HepG2 (cell line): ENCODE data around the gene UQCRC1. TPM values are rescaled to one million over a fixed set of nuclear protein-coding genes. Genes with fewer than 3 reads are reported as not detected.

Experiments
- ATAC-seq: fragments of 200-7000 bp; cut with Tn5 transposase; 3 replicates; pipeline ENCODE4 v1.9.1; 2020; ENCODE audit warnings: mild to moderate bottlenecking, moderate library complexity
- BruUV-seq: library from RNA; stranded (reverse); fragments of 400-500 nt; replicated peaks from 2 replicates; lab custom pipeline; 2021; lab: Mats Ljungman, UMichigan
- CTCF ChIA-PET: fragments of 300-600 bp; formaldehyde crosslinking; extraction: SDS; loops from one replicate; lab custom pipeline; 2021; ENCODE audit warnings: low total read pairs, inconsistent platforms, low intra/inter-chr PET ratio; lab: Yijun Ruan, JAX
- POLR2A ChIA-PET: fragments of 350-600 bp; sonication (Branson Sonifier 250); formaldehyde crosslinking; loops from one replicate; lab custom pipeline; 2020; ENCODE audit warnings: antibody characterized with exemption, inconsistent platforms; lab: Yijun Ruan, JAX
- DNase-seq: peaks from one replicate; pipeline ENCODE4 v3.0.0-alpha.2; 2015; ENCODE audit warnings: low spot score
- FAIRE-seq: peaks from 3 replicates; lab custom pipeline; 2011; peaks lifted over from hg19 to GRCh38; lab: Jason Lieb, UNC
- H2AFZ ChIP-seq: one replicate; pipeline ENCODE4 v1.6.1; 2011; ENCODE audit warnings: low read length, inconsistent platforms
- H3K27ac ChIP-seq: fragments of 300-600 bp; 3 replicates; pipeline ENCODE4 v1.8.0; 2011; ENCODE audit warnings: mixed run types, mild to moderate bottlenecking, mixed read lengths, low read length, inconsistent platforms; ENCODE audit not compliant: insufficient read depth; ENCODE audit errors: extremely low read length
- H3K27me3 ChIP-seq, 2 experiments: fragments of 200-600 bp in 1 of 2; 2 replicates in 1 of 2; 3 replicates in 1 of 2; pipeline versions ENCODE4 v1.6.0 to v1.8.0; 2011; ENCODE audit warnings: low read length in 2 of 2, mild to moderate bottlenecking in 2 of 2, moderate library complexity in 2 of 2, inconsistent platforms in 1 of 2; ENCODE audit not compliant: insufficient read depth in 2 of 2, control insufficient read depth in 1 of 2
- H3K36me3 ChIP-seq, 2 experiments: fragments of 200-600 bp in 1 of 2; replicated peaks in 1 of 2; 2 replicates in 1 of 2; 3 replicates in 1 of 2; pipeline versions ENCODE4 v1.5.1 to v1.8.0; 2011; ENCODE audit warnings: low read length in 2 of 2, inconsistent platforms in 1 of 2; ENCODE audit not compliant: insufficient read depth in 2 of 2, control insufficient read depth in 1 of 2
- H3K4me1 ChIP-seq: 2 replicates; pipeline ENCODE4 v1.5.1; 2012; ENCODE audit warnings: low read length, inconsistent platforms; ENCODE audit not compliant: insufficient read depth
- H3K4me2 ChIP-seq: 2 replicates; pipeline ENCODE4 v1.6.0; 2011; ENCODE audit warnings: low read depth, low read length, inconsistent platforms
- H3K4me3 ChIP-seq, 3 experiments: fragments of 200-600 bp in 1 of 3; sonication (generic), shearing (Covaris generic) in 1 of 3; replicated peaks in 1 of 3; 2 replicates each; pipeline ENCODE4 v1.5.1; 2011 to 2016; ENCODE audit warnings: low read length in 3 of 3, inconsistent platforms in 2 of 3, low read depth in 2 of 3, mild to moderate bottlenecking in 2 of 3, control low read depth in 1 of 3, mixed read lengths in 1 of 3; ENCODE audit not compliant: insufficient read depth in 1 of 3
- H3K79me2 ChIP-seq: one replicate; pipeline ENCODE4 v1.6.1; 2011; ENCODE audit warnings: low read length, inconsistent platforms; ENCODE audit not compliant: insufficient read depth
- H3K9ac ChIP-seq: 2 replicates; pipeline ENCODE4 v1.6.0; 2011; ENCODE audit warnings: mild to moderate bottlenecking, low read depth, low read length, inconsistent platforms; ENCODE audit not compliant: insufficient read depth
- H3K9me3 ChIP-seq: 2 replicates; pipeline ENCODE4 v1.5.1; 2012; ENCODE audit warnings: mild to moderate bottlenecking, low read length
- H4K20me1 ChIP-seq: 2 replicates; pipeline ENCODE4 v1.6.0; 2011; ENCODE audit warnings: inconsistent platforms, mild to moderate bottlenecking, low read length, moderate library complexity; ENCODE audit not compliant: insufficient read depth
- HOXA5 ChIP-seq: sonication (generic); formaldehyde crosslinking; IDR thresholded peaks from 2 replicates; pipeline ENCODE4 v1.4.0; 2020; ENCODE audit warnings: missing genetic modification reagents
- RFX1 ChIP-seq: fragments of 450-650 bp; IDR thresholded peaks from 2 replicates; pipeline ENCODE4 v1.6.1; 2017
- SAFB2 ChIP-seq: sonication (generic); formaldehyde crosslinking; IDR thresholded peaks from 2 replicates; pipeline ENCODE4 v1.5.1; 2020; ENCODE audit warnings: missing genetic modification reagents, low read depth, mild to moderate bottlenecking, borderline replicate concordance
- SYNCRIP ChIP-seq: fragments of 200-400 bp; formaldehyde crosslinking; IDR thresholded peaks from 2 replicates; pipeline ENCODE4 v1.6.1; 2018; ENCODE audit warnings: mild to moderate bottlenecking, low read depth, low read length; ENCODE audit not compliant: insufficient read depth
- TBL1XR1 ChIP-seq: fragments of 150-350 bp; IDR thresholded peaks from 2 replicates; pipeline ENCODE4 v1.6.1; 2014; ENCODE audit warnings: borderline replicate concordance, low read length; ENCODE audit not compliant: partially characterized antibody
- ZMYM4 ChIP-seq: sonication (generic); formaldehyde crosslinking; IDR thresholded peaks from 2 replicates; pipeline ENCODE4 v1.8.1; 2023; ENCODE audit warnings: mild to moderate bottlenecking, missing genetic modification reagents
- ZNF329 ChIP-seq: sonication (generic); formaldehyde crosslinking; IDR thresholded peaks from 2 replicates; pipeline ENCODE4 v1.9.0; 2021; ENCODE audit warnings: low read depth, mild to moderate bottlenecking, missing genetic modification reagents
- ZNF513 ChIP-seq: sonication (generic); formaldehyde crosslinking; conservative IDR thresholded peaks from 2 replicates; pipeline ENCODE4 v1.5.0; 2020; ENCODE audit warnings: missing genetic modification reagents
- ZNF761 ChIP-seq: sonication (generic); formaldehyde crosslinking; conservative IDR thresholded peaks from 2 replicates; pipeline ENCODE4 v1.4.0; 2020; ENCODE audit warnings: mild to moderate bottlenecking, missing genetic modification reagents
- WGBS: methylation state at CpG from one replicate; pipeline ENCODE4 v1.1.6; 2017; ENCODE audit warnings: low lambda C conversion rate; 5-methylcytosine and 5-hydroxymethylcytosine counted together
- in situ Hi-C: cut with HindIII; loops from 2 replicates; pipeline ENCODE4 v1.10.0; 2017; ENCODE audit warnings: low pct_unique_long_range_greater_than_20kb; ENCODE audit not compliant: extremely low pct_ligation_motif_present
- intact Hi-C: fragments of 100-400 bp; cut with micrococcal nuclease; formaldehyde crosslinking; loops from one replicate; pipeline ENCODE4 v1.10.0; 2022; ENCODE audit not compliant: unreplicated experiment
- polyA plus RNA-seq, 8 experiments: library from polyadenylated mRNA; depleted of rRNA in 3 of 8; stranded (reverse) in 7 of 8; unstranded in 1 of 8; fragments of >200 nt; fragmentation: Illumina TruSeq in 4 of 8; extraction: Trizol in 4 of 8; gene quantifications; 2 replicates each; pipeline versions ENCODE4 v1.2.1 to v1.2.3, GENCODE V29; 2011 to 2016; ENCODE audit warnings: low read depth in 4 of 8, missing spikeins in 1 of 8, mixed read lengths in 1 of 8; ENCODE audit not compliant: insufficient read depth in 1 of 8
- total RNA-seq, 5 experiments: library from RNA; depleted of rRNA; stranded (reverse); fragments of >200 nt; fragmentation: Illumina TruSeq; extraction: Trizol; gene quantifications; 2 replicates each; pipeline ENCODE4 v1.2.3, GENCODE V29; 2016; ENCODE audit warnings: low read depth in 1 of 5
- TF ChIP-seq, protein P1 (sequence below): sonication (generic); formaldehyde crosslinking; IDR thresholded peaks from 2 replicates; pipeline ENCODE4 v1.4.0; 2020; ENCODE audit warnings: missing genetic modification reagents
- TF ChIP-seq, protein P2 (sequence below): sonication (generic); formaldehyde crosslinking; IDR thresholded peaks from 2 replicates; pipeline ENCODE4 v1.9.0; 2021; ENCODE audit warnings: missing genetic modification reagents, mild to moderate bottlenecking, borderline replicate concordance
- TF ChIP-seq, protein P3 (sequence below): sonication (generic); formaldehyde crosslinking; IDR thresholded peaks from 2 replicates; pipeline ENCODE4 v1.4.0; 2020; ENCODE audit warnings: missing genetic modification reagents, mild to moderate bottlenecking, borderline replicate concordance

The UQCRC1 gene
- total and polyA plus RNA-seq, 2 of the 13 experiments (the other 11 are each of a cell fraction or from before 2014, with no cell fraction given) = 316 to 680 TPM

DNA sequence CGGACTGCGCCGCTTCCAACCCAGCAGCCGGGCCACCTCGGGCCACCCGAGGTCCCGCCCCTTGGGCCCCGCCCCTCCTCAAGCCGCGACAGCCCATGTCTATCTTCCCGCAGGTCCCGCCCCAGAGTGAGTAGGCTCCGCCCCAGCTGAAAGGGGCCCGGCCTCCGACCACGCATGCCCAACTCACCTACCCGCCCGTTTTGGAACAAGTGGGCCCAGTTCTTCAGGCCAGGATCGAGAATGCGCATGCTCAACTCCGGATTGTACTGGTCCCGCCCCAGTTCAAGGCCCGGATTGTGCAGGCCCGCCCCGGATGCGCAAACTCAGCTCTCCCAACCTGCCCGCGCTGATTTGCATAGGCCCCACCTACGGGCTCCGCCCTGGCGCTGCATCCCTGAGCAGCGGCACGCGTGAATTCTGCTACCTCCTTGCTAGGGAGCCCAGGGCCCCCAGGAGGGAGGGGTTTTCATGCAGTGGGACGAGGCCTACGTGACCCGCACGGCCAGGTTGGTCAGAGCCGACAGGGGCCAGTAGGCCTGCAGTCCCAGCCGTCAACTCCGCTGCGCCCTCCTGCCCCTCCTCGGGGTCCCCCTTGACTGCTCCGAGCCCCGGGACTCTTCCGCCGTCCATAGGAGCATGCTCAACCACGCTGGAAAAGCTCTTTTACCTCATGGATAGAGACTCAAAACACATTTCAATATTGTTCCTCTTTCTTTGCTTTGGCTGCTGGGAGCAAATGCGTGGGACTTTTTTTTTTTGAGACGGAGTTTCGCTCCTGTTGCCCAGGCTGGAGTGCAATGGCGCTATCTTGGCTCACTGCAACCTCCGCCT lies 52.4 kb downstream of the UQCRC1 start, which contains the start of gene PFKFB4:
TSS of gene PFKFB4 (minus strand) at position 8 of the 831 bp plus-strand sequence. CDS start 26 bp downstream, outside the sequence.
- DNase-seq = peak; percentile 98
- no peak within 1 kb of the TSS for H2AFZ ChIP-seq
- peaks cover 46% of the 10 kb centered on the region for H3K79me2 ChIP-seq
- peak; percentile 79 for ATAC-seq
- H3K27ac ChIP-seq = peak within 1 kb of the TSS; percentile 77
- no peaks in the 10 kb centered on the region for H3K9me3 ChIP-seq
- H3K4me3 ChIP-seq = peak within 1 kb of the TSS; percentile 76 to 98 (median 92)
- peak within 1 kb of the TSS; percentile 82 for H3K9ac ChIP-seq
- in situ Hi-C loops = loop anchor here (5.0 kb wide), 1 partner anchor 90 kb away; a partner anchor contains a TSS
- WGBS = 2% methylated on average over 19 of the region's 53 CpGs
- peak; percentile 87 for FAIRE-seq
- CTCF ChIA-PET = no interaction called here
- BruUV-seq = no TSS peak
- intact Hi-C loops = loop anchor here (2.0 to 5.0 kb wide), 3 partner anchors 65 to 84 kb away; partner anchors contain the start of genes SLC26A6 and TMEM89
- H4K20me1 ChIP-seq = peaks cover 25% of the 10 kb centered on the region
- POLR2A ChIA-PET = interaction anchor here (0.7 to 3.3 kb wide), 20 partner anchors 16 to 450 kb away, joined by 3 to 29 read pairs (median 4); partner anchors contain the start of genes ATRIP, CCDC51, CELSR3 and IP6K2
- peaks cover 10 to 23% of the 10 kb centered on the region in 2 experiments; a peak in 4 of 5 replicates for H3K36me3 ChIP-seq
- peaks cover 88% of the 10 kb centered on the region for H3K4me1 ChIP-seq
- peak within 1 kb of the TSS; percentile 86 for H3K4me2 ChIP-seq
- H3K27me3 ChIP-seq = no peaks in the 10 kb centered on the region; a peak in 1 of 5 replicates
- TF ChIP-seq SYNCRIP (no peak), SAFB2 (CRISPR knock-in tag) (peak; percentile 50; the same call in 1 of the 2 replicates), TBL1XR1 (no peak), ZNF329 (CRISPR knock-in tag) (peak; percentile 71; the same call in 1 of the 2 replicates), ZNF761 (CRISPR knock-in tag) (0 out of 2 replicates have a peak, but pooled peaks have one; percentile 51), ZMYM4 (CRISPR knock-in tag) (no peak), RFX1 (no peak), ZNF513 (CRISPR knock-in tag) (no peak), HOXA5 (CRISPR knock-in tag) (peak; percentile 80)
- TF ChIP-seq, protein P1, sequence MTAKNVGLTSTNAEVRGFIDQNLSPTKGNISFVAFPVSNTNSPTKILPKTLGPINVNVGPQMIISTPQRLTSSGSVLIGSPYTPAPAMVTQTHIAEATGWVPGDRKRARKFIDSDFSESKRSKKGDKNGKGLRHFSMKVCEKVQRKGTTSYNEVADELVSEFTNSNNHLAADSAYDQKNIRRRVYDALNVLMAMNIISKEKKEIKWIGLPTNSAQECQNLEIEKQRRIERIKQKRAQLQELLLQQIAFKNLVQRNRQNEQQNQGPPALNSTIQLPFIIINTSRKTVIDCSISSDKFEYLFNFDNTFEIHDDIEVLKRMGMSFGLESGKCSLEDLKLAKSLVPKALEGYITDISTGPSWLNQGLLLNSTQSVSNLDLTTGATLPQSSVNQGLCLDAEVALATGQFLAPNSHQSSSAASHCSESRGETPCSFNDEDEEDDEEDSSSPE (CRISPR knock-in tag) = peak; percentile 84
- TF ChIP-seq, protein P2, sequence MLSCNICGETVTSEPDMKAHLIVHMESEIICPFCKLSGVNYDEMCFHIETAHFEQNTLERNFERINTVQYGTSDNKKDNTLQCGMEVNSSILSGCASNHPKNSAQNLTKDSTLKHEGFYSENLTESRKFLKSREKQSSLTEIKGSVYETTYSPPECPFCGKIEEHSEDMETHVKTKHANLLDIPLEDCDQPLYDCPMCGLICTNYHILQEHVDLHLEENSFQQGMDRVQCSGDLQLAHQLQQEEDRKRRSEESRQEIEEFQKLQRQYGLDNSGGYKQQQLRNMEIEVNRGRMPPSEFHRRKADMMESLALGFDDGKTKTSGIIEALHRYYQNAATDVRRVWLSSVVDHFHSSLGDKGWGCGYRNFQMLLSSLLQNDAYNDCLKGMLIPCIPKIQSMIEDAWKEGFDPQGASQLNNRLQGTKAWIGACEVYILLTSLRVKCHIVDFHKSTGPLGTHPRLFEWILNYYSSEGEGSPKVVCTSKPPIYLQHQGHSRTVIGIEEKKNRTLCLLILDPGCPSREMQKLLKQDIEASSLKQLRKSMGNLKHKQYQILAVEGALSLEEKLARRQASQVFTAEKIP (CRISPR knock-in tag) = no peak
- TF ChIP-seq, protein P3, sequence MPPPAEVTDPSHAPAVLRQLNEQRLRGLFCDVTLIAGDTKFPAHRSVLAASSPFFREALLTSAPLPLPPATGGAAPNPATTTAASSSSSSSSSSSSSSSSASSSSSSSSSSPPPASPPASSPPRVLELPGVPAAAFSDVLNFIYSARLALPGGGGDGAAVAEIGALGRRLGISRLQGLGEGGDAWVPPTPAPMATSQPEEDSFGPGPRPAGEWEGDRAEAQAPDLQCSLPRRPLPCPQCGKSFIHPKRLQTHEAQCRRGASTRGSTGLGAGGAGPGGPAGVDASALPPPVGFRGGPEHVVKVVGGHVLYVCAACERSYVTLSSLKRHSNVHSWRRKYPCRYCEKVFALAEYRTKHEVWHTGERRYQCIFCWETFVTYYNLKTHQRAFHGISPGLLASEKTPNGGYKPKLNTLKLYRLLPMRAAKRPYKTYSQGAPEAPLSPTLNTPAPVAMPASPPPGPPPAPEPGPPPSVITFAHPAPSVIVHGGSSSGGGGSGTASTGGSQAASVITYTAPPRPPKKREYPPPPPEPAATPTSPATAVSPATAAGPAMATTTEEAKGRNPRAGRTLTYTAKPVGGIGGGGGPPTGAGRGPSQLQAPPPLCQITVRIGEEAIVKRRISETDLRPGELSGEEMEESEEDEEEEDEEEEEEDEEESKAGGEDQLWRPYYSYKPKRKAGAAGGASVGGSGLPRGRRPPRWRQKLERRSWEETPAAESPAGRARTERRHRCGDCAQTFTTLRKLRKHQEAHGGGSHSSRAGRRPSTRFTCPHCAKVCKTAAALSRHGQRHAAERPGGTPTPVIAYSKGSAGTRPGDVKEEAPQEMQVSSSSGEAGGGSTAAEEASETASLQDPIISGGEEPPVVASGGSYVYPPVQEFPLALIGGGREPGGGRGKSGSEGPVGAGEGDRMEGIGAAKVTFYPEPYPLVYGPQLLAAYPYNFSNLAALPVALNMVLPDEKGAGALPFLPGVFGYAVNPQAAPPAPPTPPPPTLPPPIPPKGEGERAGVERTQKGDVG (CRISPR knock-in tag) = peak; percentile 39; the same call in 1 of the 2 replicates
